ENCODE data around the gene RNF168. TPM values are rescaled to one million over a fixed set of nuclear protein-coding genes. Genes with fewer than 3 reads are reported as not detected.
"Not testable (repeated sequence)": the region's sequence is repeated elsewhere in the genome, so short reads cannot be mapped to it uniquely, and the experiment has no call there.

The RNF168 gene, protein sequence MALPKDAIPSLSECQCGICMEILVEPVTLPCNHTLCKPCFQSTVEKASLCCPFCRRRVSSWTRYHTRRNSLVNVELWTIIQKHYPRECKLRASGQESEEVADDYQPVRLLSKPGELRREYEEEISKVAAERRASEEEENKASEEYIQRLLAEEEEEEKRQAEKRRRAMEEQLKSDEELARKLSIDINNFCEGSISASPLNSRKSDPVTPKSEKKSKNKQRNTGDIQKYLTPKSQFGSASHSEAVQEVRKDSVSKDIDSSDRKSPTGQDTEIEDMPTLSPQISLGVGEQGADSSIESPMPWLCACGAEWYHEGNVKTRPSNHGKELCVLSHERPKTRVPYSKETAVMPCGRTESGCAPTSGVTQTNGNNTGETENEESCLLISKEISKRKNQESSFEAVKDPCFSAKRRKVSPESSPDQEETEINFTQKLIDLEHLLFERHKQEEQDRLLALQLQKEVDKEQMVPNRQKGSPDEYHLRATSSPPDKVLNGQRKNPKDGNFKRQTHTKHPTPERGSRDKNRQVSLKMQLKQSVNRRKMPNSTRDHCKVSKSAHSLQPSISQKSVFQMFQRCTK
- 21.3 TPM for total RNA-seq
- long read RNA-seq, full-length matches to known transcripts, result 2 of 5 reads
- long read RNA-seq, partial matches to known transcripts, result 2 of 5 reads
- long read RNA-seq, other reads (novel, unspliced or antisense), result 1 of 5 reads

- intact Hi-C loops (cut with DNase I), result no loop called here
- ATAC-seq (ENCODE audit: poor library complexity), result peak; percentile 95
- peak; percentile 97 for DNase-seq
These were observed at the start of gene RNF168 for GRCh38 chr3:196503196-196504076. TSS of gene RNF168 (minus strand) at chr3:196503768. CDS start at chr3:196503173, 595 bp downstream.

- ATAC-seq (ENCODE audit: poor library complexity) (no peak), DNase-seq (no peak)
- intact Hi-C loops (cut with DNase I), result no loop called here
These were observed 48.7 kb upstream of the RNF168 start for GRCh38 chr3:196552253-196552652.

DNA sequence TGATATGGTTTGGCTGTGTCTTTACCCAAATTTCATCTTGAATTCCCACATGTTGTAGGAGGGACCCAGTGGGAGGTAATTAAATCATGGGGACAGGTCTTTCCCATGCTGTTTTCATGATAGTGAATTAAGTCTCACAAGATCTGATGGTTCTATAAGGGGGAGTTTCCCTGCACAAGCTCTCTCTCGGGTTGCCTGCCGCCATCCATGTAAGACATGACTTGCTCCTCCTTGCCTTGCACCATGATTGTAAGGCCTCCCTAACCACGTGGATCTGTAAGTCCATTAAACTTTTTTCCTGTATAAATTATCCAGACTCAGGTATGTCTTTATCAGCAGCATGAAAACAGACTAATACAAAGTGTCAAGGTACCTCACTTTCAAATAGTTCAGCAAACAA, 46.6 kb upstream of the RNF168 start:
- ATAC-seq (ENCODE audit: poor library complexity); intact Hi-C loops (cut with DNase I); DNase-seq: not testable (repeated sequence)

GRCh38 chr3:196549312-196549711, 45.7 kb upstream of the RNF168 start:
- not testable (repeated sequence) for ATAC-seq (ENCODE audit: poor library complexity); DNase-seq
- intact Hi-C loops (cut with DNase I), result loop anchor here (10.0 kb wide), 1 partner anchor 135 kb away; no protein-coding TSS in a partner anchor

- no peak for ATAC-seq (ENCODE audit: poor library complexity)
- intact Hi-C loops (cut with DNase I), result loop anchor here (10.0 kb wide), 1 partner anchor 138 kb away; no protein-coding TSS in a partner anchor
- DNase-seq, result no peak
These were observed 43.5 kb upstream of the RNF168 start for GRCh38 chr3:196547067-196547466.

DNA sequence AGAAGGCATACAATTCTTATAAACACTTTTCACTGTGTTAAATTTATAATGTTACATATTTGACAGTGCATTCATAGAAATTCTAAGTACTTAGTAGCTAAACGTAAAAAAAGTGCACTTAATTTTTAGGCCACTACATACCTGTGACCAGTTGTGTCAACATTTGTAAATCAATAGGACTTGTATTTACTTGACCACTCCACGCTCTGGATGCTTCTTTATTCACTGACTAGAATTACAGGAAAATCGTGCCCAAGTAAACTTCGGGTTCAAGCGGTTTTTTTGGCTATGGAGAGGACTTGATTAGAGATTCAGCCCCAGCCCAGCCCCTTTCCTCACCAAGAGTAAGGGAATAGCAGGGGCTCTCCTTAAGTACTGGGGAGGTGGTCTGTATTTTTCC, 43.0 kb upstream of the RNF168 start:
- ATAC-seq (ENCODE audit: poor library complexity) (no peak), DNase-seq (no peak)
- intact Hi-C loops (cut with DNase I), result loop anchor here (10.0 kb wide), 1 partner anchor 138 kb away; no protein-coding TSS in a partner anchor

DNA sequence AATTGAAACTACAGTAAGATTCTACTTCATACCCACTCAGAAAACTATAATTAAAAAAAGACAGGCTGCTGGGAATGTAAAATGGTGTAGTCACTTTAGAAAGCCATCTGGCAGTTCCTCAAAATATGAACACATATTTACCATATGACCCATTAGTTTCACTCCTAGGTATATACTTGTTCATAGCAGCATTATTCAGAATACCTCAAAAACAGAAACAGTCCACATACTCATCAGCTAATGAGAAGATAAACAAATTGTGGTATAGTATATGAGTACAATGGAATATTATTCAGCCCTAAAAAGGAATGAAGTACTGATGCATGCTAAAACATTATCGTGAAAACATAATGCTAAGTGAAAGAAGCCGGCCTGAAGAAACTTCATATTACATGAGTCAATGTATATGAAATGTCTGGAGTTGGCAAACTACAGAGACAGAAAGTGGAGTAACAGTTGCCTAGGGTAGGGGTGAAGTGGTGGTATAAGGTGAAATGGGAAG, 41.0 kb upstream of the RNF168 start:
- DNase-seq, result no peak
- no peak for ATAC-seq (ENCODE audit: poor library complexity)
- intact Hi-C loops (cut with DNase I), result loop anchor here (10.0 kb wide), 1 partner anchor 140 kb away; no protein-coding TSS in a partner anchor

DNA sequence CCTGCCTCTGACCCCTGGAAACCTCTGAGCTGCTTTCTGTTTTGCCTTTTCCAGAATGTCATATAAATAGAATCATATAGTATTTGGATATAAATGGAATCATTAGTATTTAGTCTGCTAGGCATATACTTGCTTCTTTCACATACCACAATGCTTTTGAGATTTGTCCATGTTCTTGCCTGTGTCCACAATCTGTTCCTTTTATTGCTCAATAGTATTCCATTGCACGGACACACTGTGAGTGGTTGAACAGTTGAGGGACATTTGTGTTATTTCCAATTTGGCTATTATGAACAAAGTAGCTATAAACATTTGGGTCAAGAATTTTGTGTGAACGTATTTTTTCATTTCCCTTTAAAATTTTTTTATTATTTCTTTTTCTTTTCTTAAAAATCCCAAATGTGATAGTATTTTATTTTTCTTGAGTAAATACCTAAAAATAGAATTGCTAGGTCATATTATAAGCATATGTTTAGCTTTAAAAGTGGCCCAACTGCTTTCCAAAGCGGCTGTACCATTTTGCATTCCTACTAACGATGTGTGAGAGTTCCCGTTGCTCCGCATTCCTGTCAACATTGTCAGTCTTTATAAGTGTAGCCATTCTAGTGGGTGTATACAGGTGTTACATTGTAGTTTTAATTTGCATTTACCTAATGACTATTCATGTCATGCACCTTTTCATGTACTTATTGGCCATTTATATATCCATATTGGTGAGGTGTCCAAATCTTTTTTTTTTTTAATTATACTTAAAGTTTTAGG, 38.3 kb upstream of the RNF168 start:
- ATAC-seq (ENCODE audit: poor library complexity) (no peak), DNase-seq (no peak)
- intact Hi-C loops (cut with DNase I), result loop anchor here (10.0 kb wide), 1 partner anchor 143 kb away; no protein-coding TSS in a partner anchor

DNA sequence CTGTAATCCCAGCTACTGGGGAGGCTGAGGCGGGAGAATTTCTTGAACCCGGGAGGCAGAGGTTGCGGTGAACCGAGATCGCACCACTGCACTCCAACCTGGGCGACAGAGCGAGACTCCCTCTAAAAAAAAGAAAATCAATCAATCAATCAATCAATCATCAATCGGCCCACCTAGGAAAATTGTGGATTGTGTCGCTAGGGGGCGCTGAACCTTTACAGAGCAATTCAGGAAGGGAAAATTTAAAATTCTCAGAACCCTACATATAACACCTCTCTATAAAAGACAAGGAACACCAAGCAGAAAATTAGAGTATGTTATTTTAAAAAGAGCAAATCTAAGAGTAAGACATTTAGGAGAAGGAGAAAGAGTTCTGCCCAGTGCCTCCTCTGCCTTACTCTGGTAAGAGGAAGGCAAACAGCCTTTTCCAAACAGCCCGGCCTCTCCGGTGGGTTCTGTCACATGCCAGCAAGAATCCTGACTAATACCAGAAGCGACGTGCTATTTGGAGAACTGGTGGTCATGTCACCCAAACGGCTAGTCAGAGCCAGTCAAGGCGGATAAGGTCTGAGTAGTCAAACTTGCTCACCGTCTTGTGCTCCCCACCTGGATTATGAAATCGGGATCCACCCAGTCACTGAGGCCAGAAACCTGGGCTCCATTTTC, 33.9 kb upstream of the RNF168 start:
- ATAC-seq (ENCODE audit: poor library complexity) (no peak), DNase-seq (no peak)
- intact Hi-C loops (cut with DNase I), result no loop called here

DNA sequence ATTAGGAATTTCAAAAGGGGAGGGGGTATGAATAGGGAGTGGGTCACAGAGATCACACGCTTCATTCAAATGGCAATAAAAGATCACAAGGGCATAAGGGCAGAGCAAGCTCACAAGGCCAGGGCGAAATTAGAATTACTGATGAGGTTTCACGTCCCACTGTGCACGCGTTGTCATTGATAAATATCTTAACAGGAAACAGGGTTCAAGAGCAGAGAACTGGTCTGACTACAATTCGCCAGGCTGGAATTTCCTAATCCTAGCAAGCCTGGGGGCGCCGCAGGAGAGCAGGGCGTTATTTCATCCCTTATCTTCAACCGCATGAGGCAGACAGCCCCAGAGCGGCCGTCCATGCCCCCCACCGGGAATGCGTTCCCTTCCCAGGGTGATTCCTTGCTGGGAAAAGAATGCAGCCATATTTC, 29.7 kb upstream of the RNF168 start:
- intact Hi-C loops (cut with DNase I), result no loop called here
- ATAC-seq (ENCODE audit: poor library complexity), result no peak
- no peak for DNase-seq

DNA sequence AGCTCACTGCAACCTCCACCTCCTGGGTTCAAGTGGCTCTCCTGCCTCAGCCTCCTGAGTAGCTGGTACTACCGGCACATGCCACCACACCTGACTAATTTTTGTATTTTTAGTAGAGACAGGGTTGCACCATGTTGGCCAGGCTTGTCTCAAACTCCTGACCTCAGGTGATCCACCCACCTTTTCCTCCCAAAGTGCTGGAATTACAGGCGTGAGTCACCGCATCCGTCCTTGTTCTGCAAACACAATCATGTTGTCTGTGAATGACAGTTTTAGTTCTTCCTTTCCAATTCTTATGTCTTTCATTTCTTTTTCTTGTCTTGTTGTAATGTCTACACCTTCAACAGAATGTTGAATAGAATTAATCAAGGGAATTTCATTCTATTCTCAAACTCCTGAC, 27.9 kb upstream of the RNF168 start:
- DNase-seq (no peak), ATAC-seq (ENCODE audit: poor library complexity) (no peak)
- intact Hi-C loops (cut with DNase I), result no loop called here

GRCh38 chr3:196528639-196529233, 25.2 kb upstream of the RNF168 start:
- ATAC-seq (ENCODE audit: poor library complexity), result peak; percentile 99
- intact Hi-C loops (cut with DNase I), result no loop called here
- peak; percentile 90 for DNase-seq

- intact Hi-C loops (cut with DNase I), result no loop called here
- ATAC-seq (ENCODE audit: poor library complexity) (no peak), DNase-seq (no peak)
These were observed 21.6 kb upstream of the RNF168 start for GRCh38 chr3:196525141-196525540.

GRCh38 chr3:196524527-196524926, 21.0 kb upstream of the RNF168 start:
- intact Hi-C loops (cut with DNase I), result no loop called here
- ATAC-seq (ENCODE audit: poor library complexity) (no peak), DNase-seq (no peak)

DNA sequence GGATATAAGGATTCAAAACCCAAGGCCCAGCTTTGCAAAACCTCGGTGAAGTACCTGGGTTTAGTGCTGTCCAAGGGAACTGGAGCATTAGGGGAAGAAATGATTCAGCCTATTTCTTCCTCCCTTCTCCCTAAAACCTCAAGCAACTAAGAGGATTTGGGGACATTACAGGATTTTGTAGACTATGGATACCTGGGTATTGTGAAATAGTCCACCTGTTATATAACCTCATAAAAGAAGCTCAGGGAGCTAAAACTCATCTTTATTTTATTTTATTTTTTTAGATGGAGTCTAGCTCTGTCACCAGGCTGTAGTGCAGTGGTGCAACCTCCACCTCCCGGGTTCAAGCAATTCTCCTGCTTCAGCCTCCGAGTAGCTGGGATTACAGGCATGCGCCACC, 20.3 kb upstream of the RNF168 start:
- DNase-seq (no peak), ATAC-seq (ENCODE audit: poor library complexity) (no peak)
- intact Hi-C loops (cut with DNase I), result no loop called here

DNA sequence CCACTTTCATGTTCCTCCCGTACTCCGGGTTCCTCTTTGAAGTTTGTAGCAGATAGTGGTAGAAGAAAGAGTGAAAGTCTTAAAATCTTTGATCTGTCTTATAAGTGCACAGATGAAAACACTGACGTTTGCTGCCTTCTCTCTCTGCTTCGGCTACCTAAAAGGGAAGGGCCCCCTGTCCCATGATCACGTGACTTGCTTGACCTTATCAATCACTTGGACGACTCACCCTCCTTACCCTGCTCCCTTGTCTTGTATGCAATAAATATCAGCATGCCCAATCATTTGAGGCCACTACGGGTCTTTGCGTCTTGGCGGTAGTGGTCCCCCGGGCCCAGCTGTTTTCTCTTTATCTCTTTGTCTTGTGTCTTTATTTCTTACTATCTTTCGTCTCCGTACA, 17.7 kb upstream of the RNF168 start:
- ATAC-seq (ENCODE audit: poor library complexity); DNase-seq; intact Hi-C loops (cut with DNase I): not testable (repeated sequence)

DNA sequence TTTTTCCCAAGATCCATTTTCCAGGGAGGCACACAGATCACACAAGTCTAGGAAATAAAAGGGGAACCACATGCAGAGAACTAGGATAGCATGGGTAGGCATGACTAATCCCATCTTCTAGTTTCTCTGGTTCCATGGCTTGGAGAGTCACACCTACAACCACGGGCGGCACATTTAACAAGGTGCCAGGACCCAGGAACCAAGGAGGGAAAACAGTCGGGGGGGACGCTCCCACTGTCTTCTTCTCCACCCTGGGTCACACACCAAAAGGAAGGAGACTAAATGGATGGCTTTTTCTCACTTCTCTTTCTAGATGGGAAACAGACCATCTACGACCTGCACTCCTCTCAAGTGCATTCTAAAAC, 16.1 kb upstream of the RNF168 start:
- DNase-seq (no peak), ATAC-seq (ENCODE audit: poor library complexity) (no peak)

More for the DNA sequence above, 16.1 kb upstream of the RNF168 start:
- intact Hi-C loops (cut with DNase I), result loop anchor here (5.0 kb wide), 1 partner anchor 267 kb away; no protein-coding TSS in a partner anchor
